ENCODE results near the gene MEGF6.
"Not testable (repeated sequence)": the region's sequence is repeated elsewhere in the genome, so short reads cannot be mapped to it uniquely, and the experiment has no call there.

MEGF6 gene

GRCh38 chr1:3595949-3596348, 15.4 kb downstream of the MEGF6 start:
- DNase-seq (ENCODE audit: low read depth), result no peak

GRCh38 chr1:3594706-3595377, 16.5 kb downstream of the MEGF6 start:
- no peak for DNase-seq (ENCODE audit: low read depth)

DNA sequence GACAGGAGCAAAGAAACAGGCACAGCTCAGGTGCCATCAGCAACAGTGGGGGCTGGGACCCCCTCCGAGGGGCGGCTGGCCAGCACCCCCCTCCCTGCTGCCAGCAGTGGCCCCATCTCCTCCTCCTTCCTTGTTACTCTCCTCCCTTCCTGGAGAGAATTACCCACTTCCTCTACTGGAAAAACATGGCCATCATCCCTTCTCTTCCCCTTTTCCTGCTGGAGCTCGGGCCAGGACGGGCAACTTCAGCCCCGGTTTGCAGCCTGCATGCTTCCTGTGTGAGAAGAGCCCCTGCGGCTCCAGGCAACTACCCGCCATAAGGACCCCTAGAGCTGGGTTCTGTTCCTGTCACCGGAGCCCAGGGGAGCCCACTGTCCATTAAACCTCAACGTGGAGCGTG, 17.6 kb downstream of the MEGF6 start:
- no peak for DNase-seq (ENCODE audit: low read depth)

GRCh38 chr1:3593334-3593733, 18.0 kb downstream of the MEGF6 start:
- no peak for DNase-seq (ENCODE audit: low read depth)

DNA sequence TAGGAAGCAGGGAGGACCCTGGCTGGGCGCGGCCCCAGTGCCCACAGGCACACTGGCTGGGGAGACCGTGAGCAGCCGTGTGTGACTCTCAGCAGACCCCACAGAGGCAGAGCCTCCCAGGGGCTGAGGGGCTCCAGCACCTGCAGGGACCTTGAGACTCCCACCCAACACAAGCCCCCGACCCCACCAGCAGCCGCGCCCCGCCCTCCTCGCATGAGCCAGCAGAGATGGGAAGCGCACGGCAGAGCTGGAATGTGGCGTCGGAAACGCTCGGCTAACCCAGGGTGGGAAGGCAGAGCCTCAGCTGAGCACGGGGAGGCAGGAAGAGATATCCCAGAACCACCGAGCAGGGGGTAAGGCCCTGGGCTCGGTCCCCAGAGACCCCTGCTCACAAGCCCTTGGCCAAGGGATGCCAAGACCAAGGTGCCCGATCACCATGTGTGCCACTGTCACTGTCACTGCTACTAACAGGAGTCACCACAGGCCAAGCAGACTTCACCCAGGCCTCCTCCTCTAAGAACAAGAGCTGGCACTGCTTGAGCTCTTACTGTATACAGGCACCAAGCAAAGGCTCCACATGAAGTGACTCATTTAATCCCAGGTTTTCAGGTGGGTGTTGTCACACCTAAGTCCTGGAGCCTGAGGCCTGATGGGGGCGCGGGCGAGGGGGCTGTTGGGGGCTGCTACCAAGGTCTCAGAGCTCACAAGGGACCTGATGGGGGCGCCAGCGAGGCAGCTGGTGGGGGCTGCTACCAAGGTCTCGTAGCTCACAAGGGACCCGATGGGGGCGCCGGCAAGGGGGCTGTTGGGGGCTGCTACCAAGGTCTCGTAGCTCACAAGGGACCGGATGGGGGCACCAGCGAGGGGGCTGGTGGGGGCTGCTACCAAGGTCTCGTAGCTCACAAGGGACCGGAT, 20.1 kb downstream of the MEGF6 start:
- no peak for DNase-seq (ENCODE audit: low read depth)

GRCh38 chr1:3590139-3590763, 21.1 kb downstream of the MEGF6 start:
- DNase-seq (ENCODE audit: low read depth), result no peak

- no peak for DNase-seq (ENCODE audit: low read depth)
These were observed 22.9 kb downstream of the MEGF6 start for GRCh38 chr1:3588395-3588794.

DNA sequence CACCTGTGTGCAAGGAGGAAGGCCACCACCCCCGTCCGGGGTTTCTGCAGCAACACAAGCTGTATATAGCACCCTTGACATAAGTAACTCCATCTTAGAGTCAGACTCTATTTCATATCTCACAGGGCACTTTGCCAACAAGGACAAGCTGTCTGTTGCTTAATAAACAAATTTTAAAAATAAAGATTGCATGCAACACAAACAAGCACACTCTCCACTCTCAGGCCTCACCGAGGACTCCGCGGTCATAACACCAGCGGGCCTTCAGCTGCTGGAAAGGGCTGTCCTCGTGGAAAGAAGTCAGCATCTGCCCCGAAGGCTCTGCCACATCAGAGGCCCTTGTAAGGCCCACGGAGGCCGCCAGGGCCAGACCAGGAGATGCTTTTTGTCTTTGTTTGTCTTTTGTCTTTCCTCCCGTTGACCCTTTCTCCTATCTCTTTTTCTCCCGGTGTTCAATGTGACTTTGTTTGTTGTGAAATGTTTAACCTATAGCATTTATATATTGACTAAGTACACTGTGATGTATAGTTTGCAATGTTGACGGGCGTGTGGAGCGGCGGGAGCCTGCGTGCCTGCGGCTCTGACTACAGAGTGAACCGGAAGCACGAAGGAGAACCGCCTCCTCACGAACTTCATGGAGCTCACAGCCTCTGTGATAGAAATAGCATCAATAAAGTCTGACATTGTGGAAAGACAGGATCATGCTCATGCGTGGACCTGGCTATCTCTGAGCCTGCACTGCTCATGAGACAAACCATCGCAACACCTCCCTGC, 24.1 kb downstream of the MEGF6 start:
- no peak for DNase-seq (ENCODE audit: low read depth)

DNA sequence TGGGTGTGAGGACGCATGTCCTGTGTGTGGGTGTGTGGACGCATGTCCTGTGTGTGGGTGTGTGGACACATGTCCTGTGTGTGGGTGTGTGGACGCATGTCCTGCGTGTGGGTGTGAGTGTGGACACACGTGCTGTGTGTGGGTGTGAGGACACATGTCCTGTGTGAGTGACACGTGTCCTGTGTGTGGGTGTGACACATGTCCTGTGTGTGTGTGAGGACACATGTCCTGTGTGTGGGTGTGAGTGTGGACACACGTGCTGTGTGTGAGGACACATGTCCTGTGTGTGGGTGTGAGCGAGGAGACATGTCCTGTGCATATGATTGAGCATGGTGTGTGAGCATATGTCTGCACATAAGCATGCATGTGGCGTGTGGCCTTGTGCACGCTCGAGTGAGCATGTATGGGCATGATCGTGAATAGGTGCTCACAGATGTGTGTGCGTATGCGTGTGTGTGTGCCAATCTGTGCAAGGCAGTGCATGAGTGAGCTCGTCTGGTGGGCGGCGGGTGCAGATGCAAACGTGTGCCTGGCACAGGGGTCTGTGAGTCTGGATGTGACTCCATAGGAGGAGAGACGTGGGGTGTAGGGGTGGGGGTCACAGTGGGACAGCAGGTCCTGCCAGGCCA, 25.3 kb downstream of the MEGF6 start:
- DNase-seq (ENCODE audit: low read depth), result no peak

GRCh38 chr1:3585353-3585868, 25.9 kb downstream of the MEGF6 start:
- not testable (repeated sequence) for DNase-seq (ENCODE audit: low read depth)

DNA sequence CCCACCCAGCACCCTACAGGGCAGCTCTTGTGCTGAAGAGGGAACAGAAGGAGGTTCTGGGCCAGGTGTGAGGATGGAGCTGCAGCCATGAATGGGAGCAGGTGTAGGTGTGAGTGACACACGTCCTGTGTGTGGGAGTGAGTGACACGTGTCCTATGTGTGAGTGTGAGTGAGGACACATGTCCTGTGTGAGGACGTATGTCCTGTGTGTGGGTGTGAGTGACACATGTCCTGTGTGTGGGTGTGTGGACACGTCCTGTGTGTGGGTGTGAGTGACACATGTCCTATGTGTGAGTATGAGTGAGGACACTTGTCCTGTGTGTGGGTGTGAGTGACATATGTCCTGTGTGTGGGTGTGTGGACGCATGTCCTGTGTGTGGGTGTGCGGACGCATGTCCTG, 26.4 kb downstream of the MEGF6 start:
- DNase-seq (ENCODE audit: low read depth), result no peak

GRCh38 chr1:3583751-3584150, 27.6 kb downstream of the MEGF6 start:
- not testable (repeated sequence) for DNase-seq (ENCODE audit: low read depth)

DNA sequence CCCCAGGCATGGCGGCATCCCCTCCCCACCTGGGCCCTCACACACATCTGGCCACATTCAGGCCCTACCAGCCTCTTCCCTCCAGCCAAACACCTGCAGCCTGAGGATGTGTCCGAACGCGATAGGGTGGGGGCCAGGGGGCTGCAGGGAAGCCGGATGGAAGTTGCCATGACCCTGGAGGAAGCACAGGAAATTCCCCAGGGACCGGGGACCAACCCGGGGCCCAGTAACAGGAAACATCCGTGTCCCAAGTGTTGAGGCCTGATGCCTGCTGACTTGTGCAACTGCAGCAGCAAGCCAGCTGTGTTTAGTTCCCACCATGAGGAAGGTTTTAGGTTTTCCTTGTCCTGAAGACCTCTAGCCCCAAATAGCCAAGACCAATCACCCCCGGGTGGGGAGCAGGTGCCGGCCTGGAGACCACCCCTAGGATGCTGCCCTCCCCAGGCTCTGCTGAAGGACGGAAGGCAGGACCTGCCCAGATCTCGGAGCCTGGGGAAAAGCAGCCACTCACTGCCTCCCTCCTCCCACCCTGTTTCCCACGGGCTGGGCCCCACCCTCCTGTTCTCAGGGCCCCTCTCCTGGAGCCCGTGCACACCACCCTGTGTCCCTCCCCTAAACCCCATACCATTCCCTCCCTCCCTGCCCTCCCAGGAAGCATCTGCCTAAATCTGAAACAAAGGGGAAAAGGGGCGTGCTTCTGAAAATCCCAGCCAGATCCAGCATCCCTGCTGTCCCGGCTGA, 29.8 kb downstream of the MEGF6 start:
- no peak for DNase-seq (ENCODE audit: low read depth)

DNA sequence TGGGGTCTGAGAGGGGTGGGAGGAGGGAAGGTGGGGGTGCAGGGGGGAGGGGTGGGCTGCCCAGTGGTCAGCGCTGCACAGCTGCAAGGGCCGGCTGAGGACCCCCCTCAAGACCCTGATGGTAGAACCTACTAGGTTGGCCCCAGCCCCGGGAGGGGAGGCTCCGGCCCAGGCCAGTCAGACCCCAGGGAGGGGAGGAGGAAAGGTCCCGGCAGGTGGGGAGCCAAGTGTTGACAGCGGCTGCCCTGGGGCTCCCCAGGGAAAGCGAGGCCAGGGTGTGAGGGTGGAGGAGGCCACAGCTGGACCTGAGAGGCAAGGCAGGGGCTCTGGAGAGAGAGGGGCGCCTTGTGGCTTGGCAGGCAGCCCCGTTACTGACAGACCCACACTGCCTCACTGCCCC, 31.1 kb downstream of the MEGF6 start:
- no peak for DNase-seq (ENCODE audit: low read depth)

GRCh38 chr1:3579626-3580025, 31.7 kb downstream of the MEGF6 start:
- DNase-seq (ENCODE audit: low read depth), result no peak

- no peak for DNase-seq (ENCODE audit: low read depth)
These were observed 32.4 kb downstream of the MEGF6 start for GRCh38 chr1:3578906-3579305.

DNA sequence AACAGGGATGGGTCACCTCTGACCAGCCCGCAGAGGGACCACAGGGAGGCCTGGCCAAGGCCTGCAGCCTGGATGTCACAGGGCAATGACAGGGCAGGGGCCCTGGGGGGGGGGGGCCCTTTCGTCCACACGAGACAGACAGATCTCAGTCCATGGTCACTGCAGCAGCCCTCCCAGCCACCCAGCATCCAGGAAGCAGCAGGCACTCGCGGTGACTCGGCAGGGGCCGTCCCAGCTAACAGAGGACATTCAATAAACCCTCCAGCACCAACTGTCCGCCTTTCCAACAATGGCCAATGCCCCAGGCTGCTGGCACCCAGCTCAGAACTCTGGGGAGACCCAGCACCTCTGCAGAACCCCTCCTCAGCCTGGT, 32.9 kb downstream of the MEGF6 start:
- no peak for DNase-seq (ENCODE audit: low read depth)

GRCh38 chr1:3577711-3578432, 33.4 kb downstream of the MEGF6 start:
- no peak for DNase-seq (ENCODE audit: low read depth)

DNA sequence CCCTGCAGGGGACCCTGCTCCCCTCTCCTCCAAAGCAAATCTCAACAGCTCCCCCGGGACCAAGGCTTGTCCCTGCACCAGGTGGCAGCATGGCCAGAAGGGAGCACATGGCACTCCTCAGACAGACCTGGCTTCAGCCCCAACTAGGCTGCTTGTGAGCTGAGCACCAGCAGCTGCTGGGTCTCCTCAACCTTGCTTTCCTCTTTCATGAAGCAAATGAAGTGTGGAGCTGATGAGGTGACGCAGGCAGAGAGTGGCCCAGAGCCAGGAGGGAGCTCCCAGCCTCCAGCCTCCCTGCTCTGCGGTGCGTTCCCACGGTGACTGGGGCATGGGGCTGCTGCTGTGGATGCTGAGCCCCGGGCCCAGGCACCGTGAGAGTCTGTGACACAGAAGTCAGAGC, 34.0 kb downstream of the MEGF6 start:
- DNase-seq (ENCODE audit: low read depth), result no peak

DNA sequence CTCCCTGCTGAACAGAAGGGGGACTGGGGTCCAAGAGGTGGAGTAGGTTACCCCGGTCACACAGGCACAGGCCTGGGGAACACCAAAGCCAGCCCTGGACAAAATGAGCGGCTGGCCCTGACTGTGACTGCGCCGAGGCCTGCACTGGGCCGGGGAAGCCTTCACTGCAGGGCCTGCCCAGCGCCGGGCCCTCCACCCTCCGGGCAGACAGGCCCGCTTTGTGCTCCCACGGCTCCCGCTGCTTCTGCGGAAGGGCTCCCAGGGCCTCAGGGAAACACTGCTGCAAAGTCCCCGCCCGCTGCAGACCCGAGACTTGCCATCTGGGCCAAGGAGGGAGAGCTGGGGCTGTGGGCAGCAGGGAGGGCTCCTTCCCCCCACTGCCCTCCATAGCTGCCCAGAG, 35.3 kb downstream of the MEGF6 start:
- no peak for DNase-seq (ENCODE audit: low read depth)

Measured in CMK (cell line).